ENCODE measurements around the gene ABCC5. TPM values are rescaled to one million over a fixed set of nuclear protein-coding genes. Genes with fewer than 3 reads are reported as not detected.
A peak's percentile ranks its signal among the peaks of the same experiment; 100 is the strongest.

ABCC5 gene
- total and polyA plus RNA-seq, 2 of the 8 experiments (the other 6 are each of a cell fraction or from before 2014, with no cell fraction given): 25.3 to 40.8 TPM

DNA sequence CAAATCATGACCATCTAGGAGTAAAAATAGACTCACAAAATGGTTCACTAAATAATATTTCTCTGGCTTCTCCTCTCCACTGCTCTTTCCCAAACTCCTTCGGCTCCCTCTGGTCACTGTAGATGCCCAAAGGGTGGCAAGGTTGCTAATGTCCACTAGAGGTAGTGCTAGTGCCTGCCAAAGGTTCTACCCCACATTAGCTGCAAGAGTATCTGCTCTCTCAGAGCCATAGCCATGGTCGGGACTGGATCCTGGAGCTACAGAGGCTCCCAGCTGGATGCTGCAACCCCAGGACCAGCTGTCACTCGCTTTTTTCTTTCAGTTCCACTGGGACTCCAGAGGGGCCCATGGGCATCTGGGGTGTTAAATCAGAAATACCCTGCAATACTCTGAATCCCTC lies 22.3 kb upstream of the ABCC5 start:
- POLR2A ChIA-PET (ENCODE audit: partially characterized antibody): no interaction called here
- 53% methylated on average over 3 of the region's 3 CpGs; no CpG with 5 or more reads in 1 of the 2 experiments for WGBS, 2 experiments (ENCODE audit: extremely low coverage in 1 of 2, insufficient coverage in 1 of 2, insufficient read length in 1 of 2, insufficient replicate concordance in 2 of 2, low coverage in 1 of 2, low lambda C conversion rate in 2 of 2, missing lambda C conversion rate in 1 of 2)

More for the DNA sequence above, 22.3 kb upstream of the ABCC5 start:
- Histone ChIP-seq H4K20me1 (replicated peaks in 1 of 2; ENCODE audit: control insufficient read depth in 1 of 2, insufficient read depth in 2 of 2, low read length in 2 of 2) (no peaks in the 10 kb centered on the region), H3K79me2 (ENCODE audit: control insufficient read depth in 1 of 2, insufficient read depth in 2 of 2, low read length in 2 of 2) (no peaks in the 10 kb centered on the region), H4K8ac (ENCODE audit: extremely low read depth, insufficient read depth, low read length) (no peak overlapping the region), H3K4me1 (replicated peaks in 1 of 4; ENCODE audit: control insufficient read depth in 3 of 4, insufficient read depth in 4 of 4, low read length in 3 of 4) (no peaks in the 10 kb centered on the region), H3K4me2 (ENCODE audit: insufficient read depth in 1 of 2, low read depth in 2 of 2, low read length in 2 of 2) (no peak overlapping the region), H2BK15ac (ENCODE audit: low read length) (no peak overlapping the region), H3K9me3 (ENCODE audit: insufficient read depth in 2 of 2, low read depth in 1 of 2, low read length in 1 of 2) (no peaks in the 10 kb centered on the region), H3K23me2 (ENCODE audit: low read depth, low read length) (no peaks in the 10 kb centered on the region), H3K27ac (ENCODE audit: low read depth, low read length) (no peak overlapping the region), H4K91ac (replicated peaks; ENCODE audit: insufficient read length, low read length) (no peak overlapping the region), H3K18ac (ENCODE audit: extremely low read depth, low read length) (no peak overlapping the region), H3K23ac (ENCODE audit: insufficient read length) (no peak overlapping the region), H3K14ac (ENCODE audit: insufficient read length) (no peak overlapping the region), H3K4ac (replicated peaks; ENCODE audit: insufficient read length, low read depth, low read length) (no peak overlapping the region), H2BK20ac (ENCODE audit: low read length) (no peak overlapping the region), H3K36me3 (ENCODE audit: control insufficient read depth in 2 of 4, insufficient read depth in 4 of 4, low read length in 3 of 4) (no peaks in the 10 kb centered on the region), H4K5ac (ENCODE audit: insufficient read length, low read depth, low read length) (no peak overlapping the region), H2BK12ac (ENCODE audit: low read depth, low read length) (no peak overlapping the region), H2BK120ac (replicated peaks; ENCODE audit: low read depth, low read length) (no peak overlapping the region), H3K56ac (replicated peaks; ENCODE audit: insufficient read length, low read depth, low read length) (no peak overlapping the region), H2BK5ac (ENCODE audit: low read depth, low read length) (no peak overlapping the region), H3K79me1 (ENCODE audit: low read depth, low read length) (no peaks in the 10 kb centered on the region), H2AFZ (ENCODE audit: low read length) (no peak overlapping the region), H3K4me3 (ENCODE audit: extremely low read depth in 1 of 4, insufficient read depth in 2 of 4, low read depth in 3 of 4, low read length in 4 of 4) (no peak overlapping the region), H2AK5ac (ENCODE audit: low read depth, low read length) (no peak overlapping the region), H3K9ac (replicated peaks in 1 of 4; ENCODE audit: extremely low read depth in 1 of 4, low read depth in 3 of 4, low read length in 3 of 4) (no peak overlapping the region), H3K27me3 (replicated peaks in 1 of 4; ENCODE audit: control insufficient read depth in 3 of 4, extremely low read depth in 1 of 4, insufficient read depth in 3 of 4, low read length in 3 of 4) (no peaks in the 10 kb centered on the region)
- TF ChIP-seq RAD21 (IDR thresholded peaks at IDR 0.05 in 1 of 2, conservative IDR thresholded peaks at IDR 0.05 in 1 of 2; ENCODE audit: low read depth in 2 of 2, low read length in 2 of 2) (peak; percentile 79 to 86), GABPA (IDR thresholded peaks at IDR 0.05; ENCODE audit: borderline replicate concordance, insufficient read depth, low read length) (no peak), TBP (IDR thresholded peaks at IDR 0.05; ENCODE audit: low read depth, low read length) (no peak), TCF12 (IDR thresholded peaks at IDR 0.05; ENCODE audit: low read depth, low read length) (no peak)
- TF ChIP-seq, protein P1, sequence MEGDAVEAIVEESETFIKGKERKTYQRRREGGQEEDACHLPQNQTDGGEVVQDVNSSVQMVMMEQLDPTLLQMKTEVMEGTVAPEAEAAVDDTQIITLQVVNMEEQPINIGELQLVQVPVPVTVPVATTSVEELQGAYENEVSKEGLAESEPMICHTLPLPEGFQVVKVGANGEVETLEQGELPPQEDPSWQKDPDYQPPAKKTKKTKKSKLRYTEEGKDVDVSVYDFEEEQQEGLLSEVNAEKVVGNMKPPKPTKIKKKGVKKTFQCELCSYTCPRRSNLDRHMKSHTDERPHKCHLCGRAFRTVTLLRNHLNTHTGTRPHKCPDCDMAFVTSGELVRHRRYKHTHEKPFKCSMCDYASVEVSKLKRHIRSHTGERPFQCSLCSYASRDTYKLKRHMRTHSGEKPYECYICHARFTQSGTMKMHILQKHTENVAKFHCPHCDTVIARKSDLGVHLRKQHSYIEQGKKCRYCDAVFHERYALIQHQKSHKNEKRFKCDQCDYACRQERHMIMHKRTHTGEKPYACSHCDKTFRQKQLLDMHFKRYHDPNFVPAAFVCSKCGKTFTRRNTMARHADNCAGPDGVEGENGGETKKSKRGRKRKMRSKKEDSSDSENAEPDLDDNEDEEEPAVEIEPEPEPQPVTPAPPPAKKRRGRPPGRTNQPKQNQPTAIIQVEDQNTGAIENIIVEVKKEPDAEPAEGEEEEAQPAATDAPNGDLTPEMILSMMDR (IDR thresholded peaks at IDR 0.05; ENCODE audit: control extremely low read depth in 1 of 3, insufficient read depth in 1 of 3, low read depth in 1 of 3, low read length in 3 of 3): peak; percentile 44 to 87 (median 75)
- CTCF ChIA-PET (ENCODE audit: partially characterized antibody): interaction anchor here (0.6 to 1.7 kb wide), 21 partner anchors 8 to 245 kb away, joined by 3 to 8 read pairs (median 4); partner anchors contain the start of gene ABCC5
- FAIRE-seq (peak; percentile 75), DNase-seq (ENCODE audit: low read depth in 1 of 2, low spot score in 2 of 2) (peak in 1 of 2 experiments; percentile 51)

Data from H1 (cell line).